B cell (primary cell): ENCODE measurements around the gene XPO5. TPM values are rescaled to one million over a fixed set of nuclear protein-coding genes. Genes with fewer than 3 reads are reported as not detected.

Experiments
- ATAC-seq: fragments of 200-7000 bp; cut with Tn5 transposase; one replicate; pipeline ENCODE4 v1.10.0; 2021; ENCODE audit warnings: low read depth, mild to moderate bottlenecking, moderate number of reproducible peaks, moderate library complexity
- CTCF ChIA-PET: fragments of 350-600 bp; sonication (Branson Sonifier 250); formaldehyde crosslinking; loops from one replicate; lab custom pipeline; 2021; ENCODE audit warnings: antibody characterized with exemption, inconsistent platforms; lab: Charles Lee
- POLR2A ChIA-PET: fragments of 350-600 bp; sonication (Branson Sonifier 250); formaldehyde crosslinking; loops from one replicate; lab custom pipeline; 2021; ENCODE audit warnings: antibody characterized with exemption; lab: Charles Lee
- DNase-seq: peaks from one replicate; pipeline ENCODE4 v3.0.0; 2013
- H2AFZ ChIP-seq: 2 replicates; pipeline ENCODE4 v1.6.1; 2012; ENCODE audit warnings: mild to moderate bottlenecking, low read depth, low read length; ENCODE audit not compliant: insufficient read depth, poor library complexity, severe bottlenecking
- H3K27ac ChIP-seq, 2 donors: 1 replicate in 1 of 2; 2 replicates in 1 of 2; pipeline ENCODE4 v1.5.1; 2012 to 2013; ENCODE audit warnings: low read length in 2 of 2, mild to moderate bottlenecking in 2 of 2, moderate library complexity in 1 of 2
- H3K27me3 ChIP-seq, 4 experiments: fragments of 200-600 bp in 1 of 4; sonication (generic) in 1 of 4; replicated peaks in 1 of 4; 1 replicate in 2 of 4; 2 replicates in 2 of 4; pipeline versions ENCODE4 v1.6.1 to v1.7.0; 2013 to 2016; ENCODE audit warnings: low read length in 3 of 4, mild to moderate bottlenecking in 2 of 4, mixed read lengths in 1 of 4, moderate library complexity in 1 of 4; ENCODE audit not compliant: insufficient read depth in 4 of 4, control insufficient read depth in 3 of 4; ENCODE audit errors: control extremely low read depth in 1 of 4
- H3K36me3 ChIP-seq, 2 experiments: replicated peaks in 1 of 2; 1 replicate in 1 of 2; 2 replicates in 1 of 2; pipeline versions ENCODE4 v1.6.1 to v1.7.1; 2013; ENCODE audit warnings: low read length in 1 of 2; ENCODE audit not compliant: insufficient read depth in 2 of 2, control insufficient read depth in 1 of 2; ENCODE audit errors: control extremely low read depth in 1 of 2, extremely low read depth in 1 of 2
- H3K4me1 ChIP-seq, 2 donors: fragments of 200-600 bp in 1 of 2; sonication (generic) in 1 of 2; 1 replicate in 1 of 2; 2 replicates in 1 of 2; pipeline versions ENCODE4 v1.5.1 to v1.6.1; 2013 to 2017; ENCODE audit warnings: low read length in 2 of 2; ENCODE audit not compliant: control insufficient read depth in 2 of 2, insufficient read depth in 2 of 2
- H3K4me2 ChIP-seq: replicated peaks from 2 replicates; pipeline ENCODE3; 2012; ENCODE audit warnings: mild to moderate bottlenecking, low read depth, low read length; ENCODE audit not compliant: poor library complexity, severe bottlenecking
- H3K4me3 ChIP-seq, 5 experiments: fragments of 200-600 bp in 1 of 5; sonication (generic) in 1 of 5; 1 replicate in 3 of 5; 2 replicates in 2 of 5; pipeline versions ENCODE4 v1.5.1 to v1.7.0; 2011 to 2016; ENCODE audit warnings: low read length in 4 of 5, mild to moderate bottlenecking in 4 of 5, low read depth in 2 of 5, control low read depth in 1 of 5, moderate library complexity in 1 of 5; ENCODE audit not compliant: insufficient read depth in 1 of 5; ENCODE audit errors: control extremely low read depth in 1 of 5, extremely low read depth in 1 of 5
- H3K79me2 ChIP-seq: fragments of 200-600 bp; sonication (generic); one replicate; pipeline ENCODE4 v1.6.0; 2016; ENCODE audit warnings: low read length; ENCODE audit not compliant: control insufficient read depth, insufficient read depth
- H3K9ac ChIP-seq: fragments of 200-600 bp; sonication (generic); 2 replicates; pipeline ENCODE4 v1.6.1; 2017; ENCODE audit warnings: mild to moderate bottlenecking, low read length, moderate library complexity
- H3K9me3 ChIP-seq, 3 donors: one replicate each; pipeline versions ENCODE4 v1.6.1 to v1.7.1; 2013; ENCODE audit warnings: low read length in 2 of 3; ENCODE audit not compliant: control insufficient read depth in 2 of 3, insufficient read depth in 1 of 3; ENCODE audit errors: control extremely low read depth in 1 of 3
- H4K20me1 ChIP-seq: 2 replicates; pipeline ENCODE4 v1.6.0; 2012; ENCODE audit warnings: mild to moderate bottlenecking, low read length; ENCODE audit not compliant: insufficient read depth, control insufficient read depth, poor library complexity, severe bottlenecking
- H3K27ac Mint-ChIP-seq: one replicate; pipeline ENCODE4 v1.8.0; 2021; ENCODE audit warnings: mixed read lengths
- H3K27me3 Mint-ChIP-seq: one replicate; pipeline ENCODE4 v1.8.0; 2021; ENCODE audit warnings: mixed read lengths
- H3K4me1 Mint-ChIP-seq: one replicate; pipeline ENCODE4 v1.8.0; 2021; ENCODE audit warnings: mixed read lengths
- H3K4me3 Mint-ChIP-seq: one replicate; pipeline ENCODE4 v1.8.0; 2021; ENCODE audit warnings: mixed read lengths
- H3K9me3 Mint-ChIP-seq: one replicate; pipeline ENCODE4 v1.8.0; 2022; ENCODE audit warnings: mixed read lengths; ENCODE audit not compliant: insufficient read depth
- EZH2 ChIP-seq: IDR thresholded peaks from 2 replicates; pipeline ENCODE4 v1.6.1; 2012; ENCODE audit warnings: borderline replicate concordance, low read depth, mild to moderate bottlenecking, moderate library complexity, low read length; ENCODE audit not compliant: insufficient read depth, poor library complexity, severe bottlenecking
- WGBS: methylation state at CpG from one replicate; pipeline ENCODE4 v1.1.5; 2013; ENCODE audit warnings: missing lambda C conversion rate; ENCODE audit not compliant: insufficient coverage; 5-methylcytosine and 5-hydroxymethylcytosine counted together
- intact Hi-C: fragments of 100-400 bp; cut with micrococcal nuclease; formaldehyde crosslinking; loops from one replicate; pipeline ENCODE4 v1.10.0; 2022
- polyA plus RNA-seq: library from polyadenylated mRNA; depleted of rRNA; stranded (reverse); fragments of >200 nt; gene quantifications from 2 replicates; pipeline ENCODE4 v1.2.3, GENCODE V29; 2012
- total RNA-seq, 2 donors: library from RNA; stranded (reverse); fragments of 120-200 nt in 1 of 2; gene quantifications; 1 replicate in 1 of 2; 2 replicates in 1 of 2; pipeline versions ENCODE4 v1.2.3 to v1.2.4, GENCODE V29; 2013 to 2022
- TF ChIP-seq, protein P1 (sequence below): fragments of 200-600 bp; IDR thresholded peaks from one replicate; pipeline ENCODE4 v1.8.0; 2022; ENCODE audit warnings: antibody characterized with exemption, mild to moderate bottlenecking

Gene XPO5
- total and polyA plus RNA-seq, 2 donors (not counting 1 experiment from before 2014, with no cell fraction given) = 14.4 to 45.7 TPM

DNA sequence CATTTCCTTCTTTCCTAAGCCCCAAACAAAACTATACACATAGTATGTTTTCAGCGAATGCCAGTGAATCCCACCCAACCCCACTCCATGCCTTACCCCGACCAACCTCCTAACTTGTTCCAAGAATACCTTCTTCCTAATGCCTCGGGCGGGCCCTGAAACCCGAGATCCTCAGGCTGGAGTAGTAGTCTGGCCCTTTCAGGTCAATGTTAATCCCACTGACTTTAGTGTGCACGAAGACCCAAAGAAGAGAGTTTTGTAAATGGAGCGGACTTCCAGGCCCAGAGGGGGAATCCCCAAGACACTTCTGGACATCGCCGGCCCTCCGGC, 59.5 kb downstream of the XPO5 start:
- H3K4me3 ChIP-seq = peak overlapping the region; percentile 78 to 98 (median 91)
- no peak for ATAC-seq

GRCh38 chr6:43515808-43516207, 60.0 kb downstream of the XPO5 start:
- ChIA-PET POLR2A (interaction anchor here (0.6 to 0.9 kb wide), 2 partner anchors 114 to 118 kb away, joined by 3 to 6 read pairs; partner anchors contain the start of gene GTPBP2), CTCF (interaction anchor here (3.9 kb wide), 1 partner anchor 9 kb away, joined by 32 read pairs; no protein-coding TSS in a partner anchor)
- Histone ChIP-seq H3K27me3 (no peaks in the 10 kb centered on the region), H3K36me3 (peaks cover 2 to 57% of the 10 kb centered on the region in 2 experiments), H3K4me2 (peak overlapping the region; percentile 94), H3K79me2 (peaks cover 49% of the 10 kb centered on the region), H3K4me1 (peaks cover 28 to 36% of the 10 kb centered on the region in 2 donors), H4K20me1 (peaks cover 24% of the 10 kb centered on the region), H3K27ac (peak overlapping the region; percentile 65 to 91), H3K9me3 (no peaks in the 10 kb centered on the region), H3K4me3 (peak overlapping the region; percentile 78 to 98 (median 91)), H2AFZ (no peak overlapping the region), H3K9ac (peak overlapping the region; percentile 97)
- WGBS = 93% methylated on average over 9 of the region's 9 CpGs
- Mint-ChIP-seq H3K27me3 (no peaks in the 10 kb centered on the region), H3K9me3 (no peaks in the 10 kb centered on the region), H3K27ac (peak overlapping the region; percentile 16), H3K4me3 (no peak overlapping the region), H3K4me1 (peaks cover 32% of the 10 kb centered on the region)
- TF ChIP-seq, protein P1, sequence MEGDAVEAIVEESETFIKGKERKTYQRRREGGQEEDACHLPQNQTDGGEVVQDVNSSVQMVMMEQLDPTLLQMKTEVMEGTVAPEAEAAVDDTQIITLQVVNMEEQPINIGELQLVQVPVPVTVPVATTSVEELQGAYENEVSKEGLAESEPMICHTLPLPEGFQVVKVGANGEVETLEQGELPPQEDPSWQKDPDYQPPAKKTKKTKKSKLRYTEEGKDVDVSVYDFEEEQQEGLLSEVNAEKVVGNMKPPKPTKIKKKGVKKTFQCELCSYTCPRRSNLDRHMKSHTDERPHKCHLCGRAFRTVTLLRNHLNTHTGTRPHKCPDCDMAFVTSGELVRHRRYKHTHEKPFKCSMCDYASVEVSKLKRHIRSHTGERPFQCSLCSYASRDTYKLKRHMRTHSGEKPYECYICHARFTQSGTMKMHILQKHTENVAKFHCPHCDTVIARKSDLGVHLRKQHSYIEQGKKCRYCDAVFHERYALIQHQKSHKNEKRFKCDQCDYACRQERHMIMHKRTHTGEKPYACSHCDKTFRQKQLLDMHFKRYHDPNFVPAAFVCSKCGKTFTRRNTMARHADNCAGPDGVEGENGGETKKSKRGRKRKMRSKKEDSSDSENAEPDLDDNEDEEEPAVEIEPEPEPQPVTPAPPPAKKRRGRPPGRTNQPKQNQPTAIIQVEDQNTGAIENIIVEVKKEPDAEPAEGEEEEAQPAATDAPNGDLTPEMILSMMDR = no peak
- no peak for TF ChIP-seq EZH2
- ATAC-seq (no peak), DNase-seq (no peak)
- intact Hi-C loops = loop anchor here (2.0 to 10.0 kb wide), 5 partner anchors 39 to 591 kb away; partner anchors contain the start of genes ABCC10, CNPY3, POLH and SRF

More for the DNA sequence above, 59.5 kb downstream of the XPO5 start:
- Mint-ChIP-seq H3K4me3 (no peak overlapping the region), H3K4me1 (peaks cover 31% of the 10 kb centered on the region), H3K9me3 (no peaks in the 10 kb centered on the region), H3K27ac (no peak overlapping the region), H3K27me3 (no peaks in the 10 kb centered on the region)
- H3K4me2 ChIP-seq = peak overlapping the region; percentile 94
- peak overlapping the region; percentile 97 for H3K9ac ChIP-seq
- H3K4me1 ChIP-seq = peaks cover 28 to 36% of the 10 kb centered on the region in 2 donors
- peaks cover 49% of the 10 kb centered on the region for H3K79me2 ChIP-seq
- H3K36me3 ChIP-seq = peaks cover 4 to 58% of the 10 kb centered on the region in 2 experiments
- DNase-seq = no peak
- H2AFZ ChIP-seq = peak overlapping the region; percentile 90
- no peaks in the 10 kb centered on the region for H3K27me3 ChIP-seq
- H3K9me3 ChIP-seq = no peaks in the 10 kb centered on the region
- 6% methylated on average over 10 of the region's 10 CpGs for WGBS
- peaks cover 23% of the 10 kb centered on the region for H4K20me1 ChIP-seq
- ChIA-PET POLR2A (interaction anchor here (0.6 to 0.9 kb wide), 2 partner anchors 113 to 1782 kb away, joined by 3 to 6 read pairs; partner anchors contain the start of gene GTPBP2), CTCF (interaction anchor here (3.9 kb wide), 1 partner anchor 9 kb away, joined by 32 read pairs; no protein-coding TSS in a partner anchor)
- TF ChIP-seq, protein P1 = no peak
- TF ChIP-seq EZH2 = no peak
- intact Hi-C loops = loop anchor here (2.0 to 10.0 kb wide), 5 partner anchors 40 to 592 kb away; partner anchors contain the start of genes ABCC10, CNPY3, POLH and SRF
- peak overlapping the region; percentile 65 to 91 for H3K27ac ChIP-seq
